NB4 (cell line): Measurements from ENCODE around the gene WDR5.

Experiments used
- DNase-seq: peaks from one replicate; pipeline ENCODE4 v3.0.0; 2010; ENCODE audit warnings: low read depth
- H3K4me3 ChIP-seq: one replicate; pipeline ENCODE4 v1.5.1; 2011; ENCODE audit warnings: mild to moderate bottlenecking, low read depth, low read length, moderate library complexity
- MYC ChIP-seq: IDR thresholded peaks from 2 replicates; pipeline ENCODE4 v1.6.1; 2011; ENCODE audit warnings: low read depth, low read length
- POLR2A ChIP-seq: IDR thresholded peaks from 2 replicates; pipeline ENCODE4 v1.6.1; 2011; ENCODE audit warnings: mild to moderate bottlenecking; ENCODE audit not compliant: insufficient read length; ENCODE audit errors: extremely low read depth
- TF ChIP-seq, protein P1 (sequence below): IDR thresholded peaks from one replicate; pipeline ENCODE4 v1.5.1; 2012; ENCODE audit warnings: low read depth, low read length
- TF ChIP-seq, protein P2 (sequence below): IDR thresholded peaks from 2 replicates; pipeline ENCODE4 v1.6.1; 2011; ENCODE audit warnings: low read depth, low read length

Gene WDR5

DNA sequence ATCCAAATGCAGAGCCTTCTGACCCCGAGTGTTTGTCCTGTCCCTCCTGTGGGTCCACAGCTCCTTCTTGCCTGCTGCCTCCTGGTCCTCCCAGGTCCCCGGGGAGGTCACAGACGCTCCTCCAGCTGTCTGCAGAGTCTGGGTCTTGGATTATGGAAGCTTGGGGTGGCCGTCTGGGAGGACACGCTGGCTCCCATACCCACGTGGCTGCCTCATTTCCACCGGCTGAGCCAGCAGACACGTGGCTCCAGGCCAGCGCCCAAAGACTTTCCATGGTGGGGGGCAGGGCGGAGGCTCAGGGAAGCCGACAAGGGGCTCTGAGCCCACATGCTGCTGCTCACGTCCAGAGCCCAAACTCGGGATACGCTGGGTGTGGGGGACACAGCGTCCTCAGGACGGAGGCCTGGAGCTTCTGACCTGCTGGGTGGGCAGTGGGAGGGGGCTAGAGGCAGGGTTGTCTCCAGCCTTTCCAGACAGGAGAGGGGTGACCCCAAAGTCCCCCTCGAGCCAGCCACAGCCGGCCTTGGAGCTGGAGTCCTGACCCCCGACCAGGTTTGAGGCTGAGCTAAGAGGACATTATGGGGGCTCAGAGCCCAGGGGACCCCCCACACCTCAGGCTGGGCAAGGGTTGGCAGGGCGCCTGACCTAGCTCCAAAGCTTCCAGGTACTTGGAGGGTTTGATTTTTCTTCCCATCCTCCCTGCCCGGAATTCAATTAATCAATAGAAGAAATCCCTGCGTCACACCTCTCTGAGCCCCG is 52.7 kb downstream of the WDR5 start:
- no peak for DNase-seq
- no peak overlapping the region for H3K4me3 ChIP-seq
- TF ChIP-seq, protein P1, sequence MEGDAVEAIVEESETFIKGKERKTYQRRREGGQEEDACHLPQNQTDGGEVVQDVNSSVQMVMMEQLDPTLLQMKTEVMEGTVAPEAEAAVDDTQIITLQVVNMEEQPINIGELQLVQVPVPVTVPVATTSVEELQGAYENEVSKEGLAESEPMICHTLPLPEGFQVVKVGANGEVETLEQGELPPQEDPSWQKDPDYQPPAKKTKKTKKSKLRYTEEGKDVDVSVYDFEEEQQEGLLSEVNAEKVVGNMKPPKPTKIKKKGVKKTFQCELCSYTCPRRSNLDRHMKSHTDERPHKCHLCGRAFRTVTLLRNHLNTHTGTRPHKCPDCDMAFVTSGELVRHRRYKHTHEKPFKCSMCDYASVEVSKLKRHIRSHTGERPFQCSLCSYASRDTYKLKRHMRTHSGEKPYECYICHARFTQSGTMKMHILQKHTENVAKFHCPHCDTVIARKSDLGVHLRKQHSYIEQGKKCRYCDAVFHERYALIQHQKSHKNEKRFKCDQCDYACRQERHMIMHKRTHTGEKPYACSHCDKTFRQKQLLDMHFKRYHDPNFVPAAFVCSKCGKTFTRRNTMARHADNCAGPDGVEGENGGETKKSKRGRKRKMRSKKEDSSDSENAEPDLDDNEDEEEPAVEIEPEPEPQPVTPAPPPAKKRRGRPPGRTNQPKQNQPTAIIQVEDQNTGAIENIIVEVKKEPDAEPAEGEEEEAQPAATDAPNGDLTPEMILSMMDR, result no peak
- TF ChIP-seq MYC (no peak), POLR2A (no peak)
- TF ChIP-seq, protein P2, sequence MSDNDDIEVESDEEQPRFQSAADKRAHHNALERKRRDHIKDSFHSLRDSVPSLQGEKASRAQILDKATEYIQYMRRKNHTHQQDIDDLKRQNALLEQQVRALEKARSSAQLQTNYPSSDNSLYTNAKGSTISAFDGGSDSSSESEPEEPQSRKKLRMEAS, result no peak

DNA sequence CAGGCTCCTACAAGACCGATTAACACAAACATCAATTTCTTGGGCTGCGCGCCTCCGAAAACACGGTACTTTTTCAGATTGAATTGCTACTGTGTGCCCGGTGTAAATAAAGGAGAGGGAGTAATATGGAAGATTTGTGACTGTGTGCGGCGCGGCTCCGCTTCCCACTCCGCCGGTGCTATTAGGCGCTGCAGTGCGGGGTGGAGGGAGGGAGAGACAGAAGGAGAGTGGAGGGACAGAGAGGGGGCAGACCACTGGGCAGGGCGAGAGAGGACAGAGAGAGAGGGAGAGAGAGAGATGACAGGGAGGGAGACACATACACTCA is 53.2 kb downstream of the WDR5 start:
- no peak for DNase-seq
- no peak overlapping the region for H3K4me3 ChIP-seq
- TF ChIP-seq, protein P2, result no peak
- TF ChIP-seq, protein P1, result no peak

DNA sequence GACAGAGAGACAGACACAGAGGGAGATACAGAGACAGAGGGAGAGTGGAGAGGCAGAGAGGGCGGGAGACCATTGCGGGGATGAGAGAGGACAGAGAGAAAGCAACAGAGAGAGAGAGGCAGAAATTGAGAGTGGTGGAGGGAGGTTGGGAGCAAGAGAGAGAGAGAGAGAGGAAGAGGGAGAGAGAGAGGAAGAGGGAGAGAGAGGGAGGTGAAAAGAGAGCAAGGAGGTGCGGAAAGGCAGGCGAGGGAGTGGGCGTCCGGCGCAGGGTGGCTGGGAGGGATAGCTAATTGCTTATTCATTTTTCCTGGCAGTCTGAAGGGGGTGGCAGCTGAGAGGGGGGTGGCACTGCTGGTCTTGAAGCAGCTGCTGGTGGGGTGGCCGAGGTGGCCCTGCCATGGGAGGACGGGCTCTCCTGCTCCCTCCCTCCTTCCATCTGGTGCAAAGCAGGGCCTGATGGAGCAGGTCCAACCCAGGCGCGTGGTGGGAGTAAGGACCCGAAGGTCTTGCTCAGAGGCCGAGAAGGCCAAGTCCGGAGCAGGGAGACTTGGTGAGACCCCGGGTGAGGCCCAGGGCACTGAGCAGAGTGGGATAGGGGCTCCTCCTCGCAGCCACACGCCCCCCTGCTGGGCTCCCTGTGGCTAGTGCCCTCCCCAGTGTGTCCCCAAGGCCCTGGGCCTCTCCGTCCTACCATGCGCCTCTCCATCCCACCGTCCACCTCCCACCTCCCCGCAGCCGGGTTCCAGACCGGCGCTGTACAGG is 53.8 kb downstream of the WDR5 start:
- no peak overlapping the region for H3K4me3 ChIP-seq
- no peak for DNase-seq
- TF ChIP-seq POLR2A (no peak), MYC (no peak)
- TF ChIP-seq, protein P1, result no peak
- TF ChIP-seq, protein P2, result no peak

DNA sequence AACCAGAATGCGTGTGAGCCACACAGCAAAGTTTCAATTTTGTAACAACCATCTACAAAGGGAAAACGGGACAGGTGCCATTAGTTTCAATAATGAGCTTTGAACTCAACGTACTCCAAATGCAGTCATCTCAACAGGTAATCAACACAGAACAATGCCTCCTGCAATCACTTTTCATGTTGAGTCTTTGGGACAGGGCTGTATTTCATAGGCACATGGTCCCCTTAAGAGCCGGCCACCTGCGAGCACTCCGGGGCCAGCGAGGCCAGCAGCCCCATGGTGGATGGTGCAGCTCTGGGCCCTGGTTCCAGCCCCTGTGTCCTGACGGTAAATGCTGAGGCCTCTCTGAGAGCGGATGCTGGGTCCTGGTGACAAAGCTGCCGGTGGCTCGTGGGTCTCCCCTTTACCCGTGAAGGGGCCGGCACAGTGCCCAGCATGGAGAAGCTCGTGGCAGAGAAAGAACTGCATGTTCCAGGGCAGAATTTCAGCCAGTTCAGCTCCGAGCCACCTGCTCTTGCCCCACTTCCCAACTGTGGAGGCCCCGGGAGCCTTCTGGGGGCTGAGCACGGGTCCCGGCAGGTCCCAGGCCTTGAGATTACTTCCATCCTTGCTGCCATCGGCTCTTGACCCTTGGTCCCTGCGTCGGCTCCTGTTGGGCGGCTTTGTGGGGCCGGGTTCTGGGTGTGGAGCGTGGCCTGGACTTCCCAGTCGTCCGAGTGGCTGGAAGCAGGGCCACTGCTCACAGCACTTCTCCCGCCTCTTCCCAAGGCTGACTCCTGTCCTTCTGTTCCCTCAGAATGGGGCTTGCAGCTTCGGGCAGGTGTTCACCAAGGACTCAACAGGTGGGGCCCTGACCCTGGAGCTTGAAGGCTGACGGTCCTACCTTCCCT is 54.6 kb downstream of the WDR5 start:
- DNase-seq, result no peak
- TF ChIP-seq POLR2A (no peak), MYC (no peak)
- TF ChIP-seq, protein P1, result no peak
- TF ChIP-seq, protein P2, result no peak
- no peak overlapping the region for H3K4me3 ChIP-seq

DNA sequence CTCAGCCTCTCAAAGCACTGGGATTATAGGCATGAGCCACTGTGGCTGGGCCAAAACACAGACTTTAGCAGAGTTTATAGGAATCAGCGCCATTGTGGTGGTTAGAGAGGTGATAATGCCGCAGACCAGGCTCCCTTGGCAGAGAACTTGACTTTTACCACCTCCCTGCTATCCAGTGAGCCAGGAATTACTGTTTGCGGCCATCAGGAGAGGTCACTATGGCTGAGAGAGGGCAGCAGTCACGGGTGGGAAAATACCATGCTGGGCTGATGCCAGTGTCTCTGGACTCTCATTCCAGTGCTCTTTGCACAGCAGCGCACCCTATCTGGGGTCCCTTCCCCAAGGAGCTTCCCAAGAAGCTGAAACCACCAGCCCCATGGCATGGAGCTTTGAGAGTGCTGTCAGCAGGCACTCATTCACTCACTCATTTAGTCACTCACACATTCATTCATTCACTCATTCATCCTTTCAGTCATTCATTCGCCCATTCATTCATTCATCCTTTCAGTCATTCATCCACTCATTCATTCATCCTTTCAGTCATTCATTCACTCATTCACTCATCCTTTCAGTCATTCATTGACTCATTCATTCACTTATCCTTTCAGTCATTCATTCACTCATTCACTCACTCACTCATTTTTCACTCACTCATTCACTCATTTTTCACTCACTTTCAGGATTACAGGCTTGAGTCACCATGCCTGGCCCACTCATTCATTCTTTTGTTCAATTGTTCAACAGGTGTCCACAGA is 55.8 kb downstream of the WDR5 start:
- H3K4me3 ChIP-seq, result no peak overlapping the region
- TF ChIP-seq, protein P1, result no peak
- TF ChIP-seq POLR2A (no peak), MYC (no peak)
- TF ChIP-seq, protein P2, result no peak
- DNase-seq, result no peak
